GM10266 (cell line): Measurements from ENCODE around the gene ALKBH7.
"Not testable (repeated sequence)": the region's sequence is repeated elsewhere in the genome, so short reads cannot be mapped to it uniquely, and the experiment has no call there.

Experiments used
- DNase-seq: peaks from one replicate; pipeline ENCODE4 v3.0.0; 2012; ENCODE audit errors: extremely low spot score
- TF ChIP-seq, protein P1 (sequence below): IDR thresholded peaks from 2 replicates; pipeline ENCODE4 v1.5.1; 2012; ENCODE audit warnings: mild to moderate bottlenecking, low read depth; ENCODE audit not compliant: control insufficient read depth, insufficient read depth; ENCODE audit errors: missing control alignments

Gene ALKBH7

DNA sequence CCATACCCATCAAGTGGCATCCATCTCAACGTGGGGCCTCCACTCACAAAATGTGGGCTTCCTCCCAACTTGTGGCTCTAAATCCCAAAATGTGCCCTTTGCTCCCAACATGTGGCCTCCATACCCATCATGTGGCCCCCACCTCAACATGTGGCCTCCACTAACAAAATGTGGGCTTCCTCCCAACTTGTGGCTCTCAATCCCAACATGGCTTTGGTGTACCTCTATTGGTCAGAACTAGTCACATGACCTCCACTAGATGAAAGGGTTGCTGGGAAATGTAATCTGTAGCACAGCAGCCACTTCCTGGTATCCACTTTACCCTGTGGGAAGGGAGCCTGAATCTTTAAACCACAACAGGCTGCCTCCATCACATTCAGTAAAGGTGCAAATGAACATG, 29.1 kb upstream of the ALKBH7 start:
- DNase-seq, result no peak
- TF ChIP-seq, protein P1, sequence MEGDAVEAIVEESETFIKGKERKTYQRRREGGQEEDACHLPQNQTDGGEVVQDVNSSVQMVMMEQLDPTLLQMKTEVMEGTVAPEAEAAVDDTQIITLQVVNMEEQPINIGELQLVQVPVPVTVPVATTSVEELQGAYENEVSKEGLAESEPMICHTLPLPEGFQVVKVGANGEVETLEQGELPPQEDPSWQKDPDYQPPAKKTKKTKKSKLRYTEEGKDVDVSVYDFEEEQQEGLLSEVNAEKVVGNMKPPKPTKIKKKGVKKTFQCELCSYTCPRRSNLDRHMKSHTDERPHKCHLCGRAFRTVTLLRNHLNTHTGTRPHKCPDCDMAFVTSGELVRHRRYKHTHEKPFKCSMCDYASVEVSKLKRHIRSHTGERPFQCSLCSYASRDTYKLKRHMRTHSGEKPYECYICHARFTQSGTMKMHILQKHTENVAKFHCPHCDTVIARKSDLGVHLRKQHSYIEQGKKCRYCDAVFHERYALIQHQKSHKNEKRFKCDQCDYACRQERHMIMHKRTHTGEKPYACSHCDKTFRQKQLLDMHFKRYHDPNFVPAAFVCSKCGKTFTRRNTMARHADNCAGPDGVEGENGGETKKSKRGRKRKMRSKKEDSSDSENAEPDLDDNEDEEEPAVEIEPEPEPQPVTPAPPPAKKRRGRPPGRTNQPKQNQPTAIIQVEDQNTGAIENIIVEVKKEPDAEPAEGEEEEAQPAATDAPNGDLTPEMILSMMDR, result no peak

DNA sequence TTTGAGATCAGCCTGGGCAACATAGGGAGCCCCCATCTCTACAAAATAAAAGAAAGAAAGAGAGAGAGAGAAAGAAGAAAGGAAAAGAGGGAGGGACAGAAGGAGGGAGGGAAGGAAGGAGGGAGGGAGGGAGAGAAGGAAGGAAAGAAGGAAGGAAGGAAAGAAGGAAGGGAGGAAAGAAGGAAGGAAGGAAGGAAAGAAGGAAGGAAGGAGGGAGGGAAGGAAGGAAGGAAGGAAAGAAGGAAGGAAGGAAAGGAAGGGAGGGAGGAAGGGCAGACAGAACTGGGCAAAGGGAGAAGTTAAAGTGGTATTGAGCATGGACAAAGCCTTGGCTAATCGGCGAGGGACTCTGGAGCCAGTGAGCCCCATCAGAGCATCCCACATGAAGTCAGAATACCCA, 23.3 kb upstream of the ALKBH7 start:
- not testable (repeated sequence) for DNase-seq

GRCh38 chr19:6350688-6351087, 21.9 kb upstream of the ALKBH7 start:
- DNase-seq, result no peak
- TF ChIP-seq, protein P1, result no peak

GRCh38 chr19:6352381-6353165, 20.0 kb upstream of the ALKBH7 start:
- no peak for DNase-seq
- TF ChIP-seq, protein P1, result no peak

DNA sequence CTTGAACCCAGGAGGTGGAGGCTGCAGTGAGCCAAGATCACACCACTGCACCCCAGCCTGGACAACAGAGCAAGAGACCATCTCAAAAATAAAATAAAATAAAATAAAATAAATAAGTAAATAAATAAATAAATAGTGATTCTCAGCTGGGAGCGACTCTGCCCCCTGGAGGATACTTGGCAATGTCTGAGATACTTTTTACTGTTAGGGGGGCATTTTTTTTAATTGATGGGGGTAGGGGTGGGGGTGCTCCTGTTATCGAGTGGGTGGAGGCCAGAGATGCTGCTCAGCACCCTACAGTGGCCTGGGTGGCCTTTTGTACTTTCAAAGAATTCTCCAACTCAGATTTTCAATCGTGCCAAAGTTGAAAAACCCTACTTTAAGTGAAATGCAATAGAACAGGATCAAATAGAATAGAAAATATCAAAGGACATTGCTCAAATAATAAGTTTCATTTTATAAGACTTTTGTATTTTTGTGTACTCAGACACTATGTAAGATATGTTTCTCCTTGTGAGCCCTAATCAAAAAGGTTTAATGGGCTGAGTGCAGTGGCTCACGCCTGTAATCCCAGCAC, 18.4 kb upstream of the ALKBH7 start:
- no peak for DNase-seq

GRCh38 chr19:6355321-6356040, 17.1 kb upstream of the ALKBH7 start:
- DNase-seq, result not testable (repeated sequence)

More for the DNA sequence above, 18.4 kb upstream of the ALKBH7 start:
- TF ChIP-seq, protein P1, result peak; percentile 17

DNA sequence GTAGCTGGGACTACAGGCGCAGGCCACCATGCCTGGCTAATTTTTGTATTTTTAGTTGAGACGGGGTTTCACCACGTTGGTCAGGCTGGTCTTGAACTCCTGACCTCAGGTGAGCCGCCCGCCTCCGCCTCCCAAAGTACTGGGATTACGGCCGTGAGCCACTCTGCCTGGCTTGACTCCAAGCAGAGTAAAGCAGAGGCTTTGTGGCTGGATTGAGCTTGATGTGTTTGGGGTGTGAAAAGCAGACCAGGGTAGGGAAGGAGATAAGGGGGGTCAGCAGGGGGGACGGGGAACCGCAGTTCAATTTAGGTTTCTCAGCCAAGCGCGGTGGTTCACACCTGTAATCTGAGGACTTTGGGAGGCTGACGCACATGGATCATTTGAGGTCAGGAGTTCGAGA, 15.4 kb upstream of the ALKBH7 start:
- TF ChIP-seq, protein P1, result no peak
- DNase-seq, result no peak

DNA sequence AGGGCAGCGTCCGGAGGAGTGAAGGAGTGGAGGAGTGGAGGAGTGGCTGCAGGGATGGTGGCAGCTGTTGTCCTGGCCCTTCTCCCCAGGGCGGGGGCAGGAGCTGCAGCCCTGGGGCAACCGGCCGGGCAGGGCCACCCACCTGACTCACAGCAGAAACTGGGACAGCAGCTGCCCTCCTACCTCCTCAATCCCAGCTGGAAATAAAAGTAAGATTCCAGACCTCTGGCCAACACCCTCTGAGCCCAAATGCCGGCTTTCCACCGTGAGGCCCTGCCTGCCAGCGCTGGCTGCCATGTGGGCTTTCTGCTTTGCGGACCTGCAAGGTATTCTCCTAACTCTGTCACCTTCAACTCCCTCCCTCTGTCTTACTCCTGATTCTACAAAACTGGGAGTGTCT, 14.6 kb upstream of the ALKBH7 start:
- DNase-seq, result no peak
- TF ChIP-seq, protein P1, result no peak
